Measurements from ENCODE around the gene CAPN8.

DNA sequence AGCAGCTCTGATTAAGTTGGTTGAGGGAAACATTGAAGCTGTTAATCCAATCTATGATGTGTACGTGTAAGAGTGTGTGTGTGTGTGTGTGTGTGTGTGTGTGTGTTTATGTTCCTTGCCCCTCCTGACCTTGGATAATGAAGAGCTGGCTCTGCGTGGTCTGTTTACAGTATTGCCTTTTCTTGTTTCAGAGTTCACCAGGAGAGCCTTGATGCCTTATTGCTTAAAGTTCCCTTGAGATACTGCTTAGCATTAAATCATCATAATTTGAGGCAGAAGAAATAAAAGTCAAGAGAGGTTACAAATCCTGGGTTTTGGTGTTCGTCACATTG, 36.4 kb downstream of the CAPN8 start:
- TF ChIP-seq EZH2 (IDR thresholded peaks at IDR 0.05; ENCODE audit: low read length): no peak
- no peak for TF ChIP-seq CTCF (optimal IDR thresholded peaks at IDR 0.05 in 1 of 3, IDR thresholded peaks at IDR 0.05 in 1 of 3, conservative IDR thresholded peaks at IDR 0.05 in 1 of 3; ENCODE audit: extremely low read depth in 1 of 3, insufficient read depth in 2 of 3, low read length in 3 of 3)
